Measurements from ENCODE around the gene KDF1.
"Not testable (repeated sequence)": the region's sequence is repeated elsewhere in the genome, so short reads cannot be mapped to it uniquely, and the experiment has no call there.

The KDF1 gene

DNA sequence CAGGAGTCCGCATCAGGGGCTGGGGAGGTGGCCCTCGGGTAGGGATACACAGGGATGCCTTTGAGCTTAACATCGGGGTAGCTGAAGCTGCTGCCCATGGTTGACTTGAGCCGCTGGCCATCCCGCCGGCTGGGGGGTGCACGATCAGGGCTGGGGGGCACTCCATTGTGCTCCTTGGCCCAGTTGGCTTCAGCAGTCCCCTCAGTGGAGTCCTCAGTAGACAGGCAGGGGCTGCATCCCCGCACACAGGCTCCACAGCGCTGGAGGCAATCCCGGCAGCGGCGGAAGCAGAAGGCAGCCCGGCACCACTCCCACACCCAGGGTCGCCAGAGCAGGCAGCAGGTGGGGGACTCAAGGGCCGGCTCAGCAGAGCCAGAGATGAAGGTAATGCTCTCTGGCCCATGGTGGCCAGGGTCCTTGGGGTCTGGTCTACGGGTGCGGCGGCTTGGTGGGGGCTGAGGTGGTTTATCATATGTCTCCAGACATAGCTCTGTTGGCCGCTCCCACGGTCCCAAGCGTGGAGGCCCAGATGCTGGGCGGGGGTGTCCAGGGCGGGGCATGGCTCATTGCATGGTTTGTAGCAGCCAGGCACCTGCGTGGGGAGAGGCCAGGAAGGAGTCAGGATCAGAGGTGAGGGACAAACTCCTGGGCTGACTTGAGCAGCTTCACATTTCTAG is 8.3 kb downstream of the KDF1 start:
- DNase-seq = no peak

DNA sequence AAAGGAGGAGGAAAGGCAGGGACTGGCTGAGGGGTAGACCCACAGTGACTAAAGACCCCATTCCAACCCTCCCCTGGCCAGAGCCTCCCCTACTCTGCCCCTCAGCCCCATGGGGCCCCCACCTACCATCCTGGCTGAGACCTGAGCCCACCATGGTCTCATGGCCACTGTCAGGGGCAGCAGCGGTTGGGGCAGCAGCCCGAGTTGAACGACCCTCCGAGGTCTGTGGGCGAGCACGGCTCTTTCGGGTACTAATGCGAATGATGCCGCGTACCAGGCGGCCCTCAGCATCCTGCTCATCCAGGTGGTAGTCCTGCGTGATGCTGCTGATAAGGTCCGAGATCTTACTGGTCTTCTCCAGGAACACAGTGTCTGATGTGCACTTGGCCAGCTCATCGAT is 9.1 kb downstream of the KDF1 start:
- no peak for DNase-seq

DNA sequence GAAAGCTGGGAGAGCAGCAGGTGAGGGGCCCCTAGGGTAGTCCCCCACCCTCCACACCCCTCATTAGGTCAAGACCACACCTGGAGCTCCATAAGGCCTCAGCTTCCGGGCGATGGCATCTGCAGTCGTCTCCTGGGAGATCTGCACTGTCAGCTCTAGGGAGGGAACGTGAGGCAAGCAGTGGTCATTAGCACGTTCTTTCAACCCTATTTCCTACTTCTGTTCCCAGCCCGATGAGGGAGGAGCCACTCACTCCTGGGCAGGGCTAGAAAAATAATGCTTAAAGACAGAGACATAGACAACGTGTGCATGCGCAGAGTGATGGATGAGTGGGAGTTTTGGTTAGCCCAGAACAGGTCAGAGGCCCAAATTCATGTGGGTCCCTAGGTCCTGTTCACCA is 9.7 kb downstream of the KDF1 start:
- DNase-seq = no peak

DNA sequence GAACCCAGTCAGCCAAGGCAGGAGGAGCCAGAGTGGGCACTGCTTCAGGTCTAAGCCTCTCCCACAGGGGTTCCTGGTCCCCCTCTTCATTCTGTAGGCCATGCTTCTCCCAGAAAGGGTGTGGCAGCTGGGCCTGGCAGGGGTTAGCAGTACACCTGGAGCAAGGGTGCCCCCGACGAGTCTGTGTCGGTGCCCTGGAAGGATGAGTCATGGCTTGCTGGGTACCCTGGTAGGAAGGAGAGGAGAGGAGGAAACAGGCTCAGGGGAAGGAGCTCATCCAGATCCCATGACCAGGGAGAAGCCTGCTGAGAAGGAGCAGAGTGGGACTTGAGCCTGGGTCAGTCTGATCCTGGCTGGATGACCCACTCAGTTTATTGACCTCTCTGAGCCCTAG is 10.3 kb downstream of the KDF1 start:
- no peak for DNase-seq

DNA sequence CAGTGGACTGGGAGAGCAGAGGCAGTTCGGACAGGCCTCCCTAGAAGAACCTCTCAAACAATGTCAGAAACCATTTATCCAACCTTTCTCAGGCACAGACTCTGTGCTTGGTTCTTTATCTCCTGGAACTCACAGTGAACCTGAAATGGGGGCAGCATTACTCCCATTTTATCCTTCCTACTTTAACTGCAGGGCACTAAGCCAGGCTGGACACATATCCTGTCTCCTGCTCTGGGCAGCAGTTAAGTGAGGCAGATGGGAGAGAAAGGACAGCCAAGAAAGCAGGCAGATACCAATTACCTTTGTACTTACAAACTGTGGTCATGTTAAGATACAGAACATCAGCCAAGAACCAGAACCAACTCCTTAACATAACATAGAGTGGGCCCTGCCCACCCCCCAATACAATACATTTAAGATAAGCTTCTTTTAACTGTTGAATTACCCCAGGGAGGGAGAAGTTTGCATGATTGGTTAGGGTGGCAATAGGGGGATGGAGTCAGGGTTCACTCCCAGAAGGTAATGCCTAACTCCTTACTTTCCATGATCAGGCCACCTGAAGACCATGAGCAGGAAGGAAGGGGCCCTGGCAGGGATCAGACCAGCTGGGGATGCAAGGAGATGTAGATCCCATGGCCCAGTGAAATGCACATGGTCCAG is 10.9 kb downstream of the KDF1 start:
- no peak for DNase-seq

DNA sequence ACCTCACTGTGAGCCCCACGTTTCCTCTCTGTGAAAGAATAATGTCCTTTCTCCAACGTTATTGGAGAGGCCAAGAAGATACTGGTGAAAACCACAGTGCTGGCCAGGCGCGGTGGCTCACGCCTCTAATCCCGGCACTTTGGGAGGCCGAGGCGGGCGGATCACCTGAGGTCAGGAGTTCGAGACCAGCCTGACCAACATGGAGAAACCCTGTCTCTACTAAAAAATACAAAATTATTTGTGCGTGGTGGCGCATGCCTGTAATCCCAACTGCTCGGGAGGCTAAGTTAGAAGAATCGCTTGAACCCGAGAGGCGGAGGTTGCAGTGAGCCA is 11.6 kb downstream of the KDF1 start:
- not testable (repeated sequence) for DNase-seq

DNA sequence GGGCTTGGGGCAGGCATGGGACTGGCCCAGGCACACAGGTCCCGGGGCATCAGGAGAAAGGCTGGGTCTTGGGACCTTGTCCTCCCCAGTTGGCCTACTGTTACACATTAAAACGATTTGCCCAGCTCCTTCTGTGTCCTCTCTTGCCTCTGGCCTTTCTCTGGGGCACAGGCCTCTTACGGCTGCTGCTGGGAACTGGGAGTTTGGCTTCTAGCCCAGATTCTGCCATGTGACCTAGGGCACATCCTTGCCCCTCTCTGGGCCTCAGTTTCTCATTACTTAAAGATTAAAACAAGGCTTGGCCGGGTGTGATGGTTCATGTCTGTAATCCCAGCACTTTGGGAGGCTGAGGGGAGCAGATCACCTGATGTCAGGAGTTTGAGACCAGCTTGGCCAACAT is 14.0 kb downstream of the KDF1 start:
- no peak for DNase-seq

DNA sequence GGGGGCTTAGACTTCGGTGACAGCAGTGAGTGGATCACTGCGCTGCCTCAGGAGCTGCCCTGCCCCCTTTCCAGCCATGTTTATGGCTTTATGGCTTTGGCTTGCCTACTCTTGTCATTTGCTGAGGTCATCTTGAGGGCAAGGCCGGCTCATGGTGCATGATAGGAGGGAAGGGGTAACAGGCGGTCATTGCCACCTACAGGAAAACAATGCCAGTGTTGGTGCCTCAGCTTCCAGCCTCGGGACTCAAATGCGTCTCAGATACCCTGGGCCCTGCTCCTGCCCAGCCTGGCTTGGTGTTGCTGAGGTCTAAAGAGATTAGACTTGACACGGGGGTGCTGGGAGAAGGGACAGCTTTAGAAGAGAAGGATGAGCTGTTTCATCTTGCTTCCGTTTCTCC is 14.5 kb downstream of the KDF1 start:
- no peak for DNase-seq

DNA sequence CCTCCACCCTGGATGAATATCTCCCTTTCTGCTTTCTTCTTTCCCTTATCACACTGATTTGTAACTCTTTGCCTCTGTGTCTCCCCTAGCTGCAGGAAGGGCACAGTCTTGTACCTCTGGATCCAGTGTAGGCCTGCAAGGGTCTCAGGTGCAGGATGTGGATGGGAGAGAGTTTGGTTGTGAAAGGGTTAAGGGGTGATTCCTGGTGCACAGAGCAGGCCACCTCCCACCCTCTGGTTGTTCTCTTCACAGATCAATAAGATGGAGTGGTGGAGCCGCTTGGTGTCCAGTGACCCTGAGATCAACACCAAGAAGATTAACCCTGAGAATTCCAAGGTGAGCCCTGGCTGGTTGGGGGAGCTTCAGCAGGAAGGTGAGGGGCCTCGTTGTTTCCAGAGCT is 15.1 kb downstream of the KDF1 start:
- DNase-seq = no peak

DNA sequence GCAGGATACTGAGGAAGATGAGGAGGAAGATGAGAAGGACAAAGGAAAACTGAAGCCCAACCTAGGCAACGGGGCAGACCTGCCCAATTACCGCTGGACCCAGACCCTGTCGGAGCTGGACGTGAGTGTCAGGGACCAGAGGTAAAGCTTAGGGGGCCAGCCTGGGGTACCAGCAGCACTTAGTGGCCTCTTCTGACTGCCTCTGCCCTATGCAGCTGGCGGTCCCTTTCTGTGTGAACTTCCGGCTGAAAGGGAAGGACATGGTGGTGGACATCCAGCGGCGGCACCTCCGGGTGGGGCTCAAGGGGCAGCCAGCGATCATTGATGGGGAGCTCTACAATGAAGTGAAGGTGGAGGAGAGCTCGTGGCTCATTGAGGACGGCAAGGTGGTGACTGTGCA is 17.6 kb downstream of the KDF1 start:
- no peak for DNase-seq

DNA sequence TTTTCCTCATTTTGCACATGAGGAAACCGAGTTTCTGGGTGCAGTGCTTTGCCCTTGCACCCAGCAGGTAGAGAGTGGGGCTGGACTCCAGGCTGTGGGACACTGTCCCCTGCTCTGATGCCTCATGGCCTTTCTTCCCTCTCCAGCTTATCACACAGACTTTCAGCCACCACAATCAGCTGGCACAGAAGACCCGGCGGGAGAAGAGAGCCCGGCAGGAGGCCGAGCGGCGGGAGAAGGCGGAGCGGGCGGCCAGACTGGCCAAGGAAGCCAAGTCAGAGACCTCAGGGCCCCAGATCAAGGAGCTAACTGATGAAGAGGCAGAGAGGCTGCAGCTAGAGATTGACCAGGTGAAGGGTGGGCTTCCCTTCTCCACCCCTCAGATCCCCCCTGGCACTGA is 19.0 kb downstream of the KDF1 start:
- DNase-seq = no peak

DNA sequence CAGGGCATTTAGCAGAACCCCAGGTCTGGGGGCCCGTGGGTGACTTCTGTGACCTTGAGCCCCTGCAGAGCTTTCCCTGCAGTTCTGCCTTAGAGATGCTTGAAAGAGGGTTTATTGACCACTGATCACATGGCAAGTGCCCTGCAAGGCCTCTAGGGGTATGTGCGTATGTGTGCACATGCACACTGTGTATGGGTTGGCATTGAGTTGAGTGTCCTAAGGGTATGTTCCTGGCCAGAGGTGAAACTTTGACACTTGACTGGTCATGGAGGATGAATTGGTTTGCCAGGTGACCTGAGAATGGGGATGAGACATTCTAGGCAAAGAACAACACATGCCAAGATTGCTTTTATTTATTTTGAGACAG is 21.6 kb downstream of the KDF1 start:
- no peak for DNase-seq

DNA sequence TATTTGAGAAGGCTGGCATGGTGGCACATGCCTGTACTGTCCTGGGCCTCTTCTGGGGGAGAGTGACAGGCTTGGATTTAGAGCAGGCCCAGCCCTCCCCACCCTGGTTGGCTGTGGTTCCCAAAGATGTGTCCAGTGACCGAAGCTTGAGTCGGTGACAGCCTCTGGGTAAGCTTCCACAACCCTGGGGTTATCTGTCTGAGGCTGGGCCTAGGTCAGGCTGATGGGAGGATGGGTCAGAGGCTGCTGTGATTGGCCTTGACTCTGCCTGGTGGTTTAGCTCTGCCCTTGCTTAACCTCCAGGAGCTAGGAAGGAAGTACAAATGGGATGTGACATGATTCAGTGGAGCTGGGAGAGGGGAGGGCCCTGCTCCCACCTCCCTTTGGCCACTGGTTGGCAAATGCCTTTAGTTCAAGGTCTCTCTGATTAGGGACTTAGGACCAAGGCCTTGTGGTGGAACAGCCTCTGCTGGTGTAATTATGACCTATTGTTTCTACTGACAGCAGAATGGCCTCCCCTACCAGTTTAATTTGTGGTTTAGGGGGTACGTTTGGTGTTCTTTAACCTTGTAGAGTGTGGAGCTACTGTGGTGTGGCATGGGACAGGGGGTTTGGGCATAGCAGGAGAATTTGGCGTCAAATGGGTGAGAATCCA is 22.1 kb downstream of the KDF1 start:
- DNase-seq = no peak

DNA sequence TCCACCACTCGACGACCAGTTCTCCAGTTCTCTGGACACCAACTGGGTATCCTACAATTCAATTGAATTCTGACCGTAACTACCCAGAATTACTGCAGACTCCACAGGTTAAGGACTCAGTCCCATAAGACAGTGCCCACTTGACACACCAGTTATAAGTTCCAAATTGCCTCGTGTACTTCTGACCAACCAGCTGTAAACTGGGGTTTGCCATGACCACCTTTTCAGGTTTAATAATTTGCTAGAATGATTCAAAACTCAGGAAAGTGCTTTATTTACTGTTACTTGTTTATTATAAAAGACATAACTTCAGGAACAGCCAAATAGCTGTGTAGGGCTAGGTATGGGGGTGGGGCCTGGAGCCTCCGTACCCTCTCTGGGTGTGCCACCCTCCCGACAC is 23.4 kb downstream of the KDF1 start:
- DNase-seq = no peak

DNA sequence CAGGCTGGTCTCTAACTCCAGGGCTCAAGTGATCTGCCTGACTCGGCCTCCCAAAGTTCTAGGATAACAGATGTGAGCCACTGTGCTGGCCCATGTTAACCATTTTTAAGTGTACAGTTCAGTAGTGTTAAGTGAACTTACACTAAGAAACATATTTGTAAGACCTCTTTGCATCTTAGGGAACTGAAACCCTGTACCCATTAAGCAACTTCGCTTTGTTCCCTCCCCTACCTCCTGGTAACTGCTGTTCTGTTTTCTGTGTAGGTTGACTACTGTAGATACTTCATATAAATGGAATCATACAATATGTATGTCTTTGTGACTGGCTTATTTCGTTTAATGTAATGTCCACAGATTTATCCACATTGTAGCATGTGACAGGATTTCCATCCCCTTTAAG is 27.7 kb downstream of the KDF1 start:
- no peak for DNase-seq

DNA sequence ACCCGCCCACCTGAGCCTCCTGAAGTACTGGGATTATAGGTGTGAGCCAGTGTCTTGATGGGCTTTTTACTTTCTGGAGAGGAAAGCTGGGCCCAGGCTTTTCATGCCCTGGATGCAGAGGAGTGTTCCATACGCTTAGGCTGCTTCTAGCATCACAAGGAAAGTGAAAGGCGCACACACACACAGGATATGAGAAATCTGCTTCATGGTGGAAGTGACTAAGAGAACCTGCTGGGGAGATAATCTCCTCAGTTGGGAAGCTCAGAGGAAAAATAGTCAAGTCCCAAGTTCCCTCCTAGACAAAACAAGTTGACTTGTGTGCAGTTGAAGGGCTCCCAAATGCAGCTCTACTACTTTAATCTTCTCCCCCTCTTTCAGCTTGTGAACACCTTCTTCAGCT is 36.6 kb downstream of the KDF1 start:
- DNase-seq = no peak

DNA sequence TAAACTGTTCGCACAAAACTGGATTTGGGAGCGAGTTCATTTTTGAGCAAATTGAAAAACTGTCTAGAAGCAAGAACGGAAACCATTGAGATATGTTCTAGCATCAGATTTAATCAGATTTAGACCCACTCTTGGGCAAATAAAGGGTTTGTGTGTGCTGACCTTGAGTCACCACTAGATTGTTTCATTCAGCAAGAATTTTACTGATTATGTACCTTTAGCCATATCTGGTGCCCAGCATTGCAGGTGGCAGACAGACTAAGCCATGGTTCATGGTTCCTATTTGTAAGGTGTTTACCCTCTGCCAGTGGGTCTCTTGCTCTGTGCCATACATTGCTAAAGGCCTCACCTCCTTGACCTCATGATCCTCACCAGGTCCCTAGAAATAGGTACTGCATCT is 37.4 kb downstream of the KDF1 start:
- DNase-seq = no peak

DNA sequence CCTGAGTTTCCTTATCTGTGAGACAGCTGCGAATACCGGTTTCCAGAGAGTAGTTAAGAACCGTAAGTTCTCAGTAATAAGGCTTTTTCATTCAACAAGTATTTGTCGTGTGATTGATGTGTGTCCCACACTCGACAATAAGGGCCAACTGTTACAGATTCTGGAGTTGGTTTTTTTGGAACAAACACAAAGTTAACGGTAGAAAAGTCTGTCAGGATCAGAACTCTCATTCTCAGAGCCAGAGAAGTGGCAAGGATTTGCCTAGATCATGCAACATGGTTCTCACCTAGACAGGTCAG is 37.9 kb downstream of the KDF1 start:
- no peak for DNase-seq

DNA sequence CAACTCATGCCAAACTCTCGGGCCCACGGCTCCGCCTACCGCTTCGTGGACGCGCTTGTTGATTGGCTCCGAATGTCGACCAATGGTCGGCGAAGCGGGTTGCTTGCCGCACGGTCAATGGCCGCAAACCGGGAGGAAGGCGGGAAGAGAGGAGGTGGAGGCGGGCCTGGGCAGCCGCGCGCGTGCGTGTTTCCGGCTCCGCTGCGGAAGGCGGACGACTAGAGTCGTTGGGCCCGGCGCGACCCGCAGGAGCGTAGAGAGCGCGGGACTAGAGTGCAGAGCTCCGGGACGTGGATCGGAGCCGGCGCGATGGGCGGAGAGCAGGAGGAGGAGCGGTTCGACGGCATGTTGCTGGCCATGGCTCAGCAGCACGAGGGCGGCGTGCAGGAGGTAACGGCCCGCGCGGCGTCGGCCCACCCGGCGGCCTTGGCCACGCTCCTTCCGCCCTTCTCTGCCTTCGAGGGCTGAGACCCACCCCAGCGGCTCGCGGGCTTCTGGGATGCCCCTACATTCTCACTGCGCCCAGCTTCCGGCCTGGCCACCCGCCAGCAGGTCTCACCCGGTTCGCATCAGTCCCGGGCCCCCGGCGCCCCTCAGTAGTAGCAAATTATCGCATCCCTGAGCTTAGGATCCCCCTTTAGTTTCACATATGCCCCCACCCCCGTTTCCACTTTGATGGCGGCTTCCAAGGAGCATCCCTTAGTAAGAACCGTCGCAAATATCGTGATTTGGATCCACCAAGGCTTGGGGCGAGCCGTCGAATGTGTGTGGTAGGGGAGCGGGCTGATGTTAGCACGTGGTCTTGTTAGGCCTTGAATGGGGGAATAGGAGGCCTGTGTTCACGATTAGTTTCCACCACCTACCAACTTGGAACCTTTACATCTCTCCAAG is 38.5 kb downstream of the KDF1 start, which contains the start of gene NUDC:
Gene NUDC (plus strand): TSS at position 204 of the 891 bp plus-strand sequence. CDS start 106 bp downstream, at position 310.
- peak; percentile 94 for DNase-seq

DNA sequence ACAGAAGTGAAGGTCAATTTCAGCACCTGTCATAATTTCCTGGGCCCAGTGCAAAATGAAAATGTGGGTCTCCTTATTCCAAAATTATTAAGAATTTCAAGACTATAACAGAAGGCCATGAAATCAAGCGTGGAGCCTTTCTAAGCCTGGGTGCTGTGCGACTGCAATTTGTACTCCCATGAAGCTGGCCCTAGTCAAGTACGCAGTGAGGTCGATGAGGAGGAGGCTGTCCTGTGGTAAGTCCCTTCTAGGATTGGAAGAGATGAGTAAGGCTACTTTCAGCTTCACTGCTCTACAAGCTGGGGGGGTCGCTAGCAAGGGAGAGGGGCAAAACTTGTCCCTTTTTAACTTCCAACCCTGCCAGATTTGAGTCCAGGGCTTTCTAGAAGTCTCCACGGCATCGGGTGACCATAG is 39.1 kb downstream of the KDF1 start:
- no peak for DNase-seq

DNA sequence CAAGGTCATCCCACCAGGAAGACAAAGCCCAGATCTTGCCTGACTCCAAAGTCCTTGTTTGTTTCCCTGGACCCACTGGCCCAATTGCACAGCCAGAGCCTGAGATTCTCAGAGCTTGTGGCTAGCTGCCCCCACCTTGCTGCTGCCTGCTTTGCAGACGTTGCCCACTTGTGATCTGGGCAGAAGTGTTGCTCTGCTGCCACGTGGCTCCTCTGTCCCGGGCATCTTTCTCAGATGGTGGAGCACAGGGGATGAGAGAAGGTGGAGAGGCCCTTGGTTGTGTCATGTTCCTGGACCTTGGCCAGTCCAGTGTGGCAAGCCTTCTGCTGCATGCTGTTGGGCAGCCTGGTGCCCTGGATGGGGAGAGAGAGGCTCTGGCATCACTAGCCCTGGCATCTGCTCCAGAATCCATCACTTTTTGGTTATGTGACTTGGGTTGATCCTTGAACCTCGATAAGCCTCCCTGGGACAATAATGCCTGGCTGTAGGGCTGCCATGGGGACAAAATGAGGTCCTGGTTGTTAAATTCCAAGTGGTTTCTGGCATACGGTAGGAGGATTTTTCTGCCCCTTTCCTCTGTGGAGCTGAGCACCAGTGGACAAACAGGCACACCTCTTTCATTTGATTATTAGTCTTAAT is 44.9 kb downstream of the KDF1 start:
- no peak for DNase-seq

DNA sequence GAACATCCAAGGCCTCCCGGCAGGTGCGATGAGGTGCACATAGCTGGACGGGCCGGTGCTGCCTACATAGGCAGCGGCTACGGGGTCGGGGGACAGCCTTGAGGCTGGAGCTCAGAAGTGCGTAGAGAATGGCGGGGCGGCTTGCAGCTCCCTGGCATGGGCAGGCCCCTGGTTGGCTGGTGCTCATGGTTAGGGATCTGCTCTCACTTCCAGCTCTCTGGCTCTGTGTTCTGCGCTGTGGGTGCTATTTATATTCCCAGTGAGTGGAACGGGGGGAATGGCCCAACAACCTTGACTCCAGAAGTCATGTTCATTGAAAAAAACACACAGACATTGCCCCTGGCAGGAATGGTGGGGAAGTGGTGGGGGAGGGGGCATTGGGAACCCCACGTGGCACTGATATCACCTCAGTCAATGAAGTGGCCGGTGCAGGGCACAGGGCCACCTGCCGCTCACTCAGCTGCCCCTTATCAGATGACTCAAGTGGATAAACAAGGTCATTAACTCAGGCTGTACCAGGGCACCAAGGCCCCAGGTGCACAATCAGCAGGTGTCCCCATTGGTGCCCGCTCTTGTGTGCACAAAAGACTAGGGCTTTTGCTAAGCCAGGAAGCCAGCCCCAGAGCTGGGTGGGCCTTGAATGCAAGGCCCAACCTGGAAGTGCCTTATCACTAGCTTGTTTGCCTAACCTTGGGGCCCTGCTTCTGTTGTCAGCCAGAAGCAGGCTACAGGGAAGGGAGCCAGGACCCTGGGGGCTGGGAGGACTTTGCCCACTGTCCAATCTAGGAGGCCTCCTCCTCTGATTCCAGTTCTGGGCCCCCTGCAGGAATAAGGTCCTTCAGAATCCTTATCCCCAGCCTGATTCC is 46.3 kb downstream of the KDF1 start, which contains the start of gene NR0B2:
Gene NR0B2 (minus strand): TSS at position 222 of the 866 bp plus-strand sequence. CDS start 35 bp downstream, at position 187.
- no peak for DNase-seq

Data from activated gamma-delta T cell treated with Interleukin-2 at 50 U/mL for 16 hours (primary cell).